ENCODE results near the gene LYRM2. TPM values are rescaled to one million over a fixed set of nuclear protein-coding genes. Genes with fewer than 3 reads are reported as not detected.

Gene LYRM2
- total RNA-seq, 1 donor from 2014 or later: 24.7 TPM

GRCh38 chr6:89554106-89554505 is 84.4 kb downstream of the LYRM2 start:
- ATAC-seq: no peak

DNA sequence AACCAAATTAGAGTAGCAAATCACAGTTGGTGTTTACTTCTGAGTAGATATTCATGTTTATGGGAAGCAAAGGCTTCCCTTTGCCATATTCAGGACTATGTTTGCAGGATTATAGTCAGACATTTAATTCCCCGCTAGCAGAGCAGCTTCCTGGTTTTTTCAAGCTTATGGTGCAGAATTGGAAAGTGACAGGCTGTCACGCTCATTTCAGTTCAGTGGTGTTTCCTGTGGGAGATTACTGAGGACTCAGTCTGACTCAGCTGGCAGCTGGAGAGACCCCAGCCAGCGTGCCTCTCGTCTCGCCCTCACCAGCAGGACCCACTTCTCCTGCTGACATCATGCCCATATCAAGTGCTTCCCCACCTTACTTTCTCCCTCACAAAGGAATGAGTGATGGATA is 85.1 kb downstream of the LYRM2 start:
- ATAC-seq: no peak

DNA sequence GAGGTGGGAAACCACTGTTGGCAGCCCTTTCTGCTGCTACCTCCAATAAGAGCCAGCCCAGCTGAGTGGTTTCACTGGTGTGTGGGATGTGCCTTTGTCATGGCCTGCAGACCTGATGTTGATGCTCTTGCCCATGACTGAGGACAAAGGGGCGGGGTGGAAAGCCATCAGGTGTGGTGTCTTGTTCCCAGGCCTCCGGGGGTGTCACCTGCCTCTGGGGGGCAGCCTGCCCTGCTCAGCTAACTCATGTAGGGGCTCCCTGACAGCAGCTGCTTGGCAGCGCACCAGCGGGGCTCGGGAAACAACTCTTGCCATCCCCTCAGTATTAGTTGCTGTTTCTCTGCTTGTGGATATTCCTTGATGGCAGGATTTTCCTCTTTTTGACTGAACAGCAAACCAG is 91.3 kb downstream of the LYRM2 start:
- ATAC-seq: no peak

DNA sequence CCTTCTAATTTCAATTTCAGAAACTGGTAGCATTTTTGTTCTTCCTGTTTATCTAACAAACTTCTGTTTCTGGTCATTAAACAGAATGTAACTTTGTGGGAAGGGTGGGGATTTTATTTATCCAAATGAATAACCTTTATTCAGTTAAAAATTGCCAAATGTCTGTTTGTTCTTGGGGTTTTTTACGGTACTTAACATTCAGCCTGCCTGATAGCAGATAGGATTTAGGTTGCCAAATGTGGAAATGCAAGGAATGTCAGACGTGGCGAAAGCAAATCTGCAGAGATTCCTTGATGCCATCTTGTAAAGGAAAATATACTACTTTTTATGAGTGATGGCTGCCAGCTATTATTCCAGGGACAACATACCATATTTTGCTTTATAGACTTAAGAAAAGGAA is 95.7 kb downstream of the LYRM2 start:
- no peak for ATAC-seq

DNA sequence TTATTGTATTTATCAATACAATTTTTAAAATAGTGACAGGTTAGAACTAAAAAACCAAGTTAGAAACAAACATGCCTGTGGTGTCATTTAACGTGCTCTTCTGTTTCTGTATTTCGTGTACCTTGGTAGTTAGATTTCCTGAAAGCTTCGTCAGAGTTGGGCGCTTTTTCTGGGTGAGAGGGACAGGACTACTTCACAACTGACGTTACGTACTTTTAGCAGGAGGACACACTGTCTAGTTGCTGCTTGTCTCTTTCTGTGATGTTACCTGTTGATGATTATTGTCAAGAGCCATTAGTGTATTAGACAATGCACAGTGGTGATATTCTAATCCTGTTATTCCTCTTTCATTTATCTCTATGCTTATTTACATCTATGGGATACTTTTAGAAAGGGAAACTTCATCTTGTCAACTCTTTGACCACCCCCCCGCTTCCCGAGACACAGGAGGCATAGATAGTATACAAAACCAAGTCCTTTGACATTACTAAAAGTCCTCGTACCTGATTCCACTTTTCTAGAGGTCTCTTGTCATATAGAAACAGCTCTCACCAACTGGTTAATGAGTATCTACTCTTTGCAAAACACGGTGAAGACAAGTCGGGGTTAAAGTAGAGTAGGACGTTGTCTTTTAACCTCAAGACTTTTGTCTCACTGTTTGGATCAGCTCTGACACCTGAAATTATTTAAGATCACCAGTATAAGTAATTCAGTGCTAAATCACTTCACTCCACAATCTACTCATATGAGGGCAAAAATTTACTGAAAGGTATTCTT is 96.3 kb downstream of the LYRM2 start:
- ATAC-seq: no peak

DNA sequence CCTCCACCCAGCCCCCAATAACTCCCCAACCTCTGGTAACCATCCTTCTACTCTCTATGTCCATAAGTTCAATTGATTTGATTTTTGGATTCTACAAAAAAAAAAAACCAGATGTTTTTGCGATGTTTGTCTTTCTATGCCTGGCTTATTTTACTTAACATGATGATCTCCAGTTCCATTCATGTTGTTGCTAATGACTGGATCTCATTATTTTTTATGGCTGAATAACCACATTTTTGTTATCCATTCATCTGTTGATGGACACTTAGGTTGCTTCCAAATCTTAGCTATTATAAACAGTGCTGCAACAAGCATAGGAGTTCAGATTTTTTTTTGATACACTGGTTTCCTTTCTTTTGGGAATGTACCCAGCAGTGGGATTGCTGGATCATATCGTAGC is 98.8 kb downstream of the LYRM2 start:
- no peak for ATAC-seq

DNA sequence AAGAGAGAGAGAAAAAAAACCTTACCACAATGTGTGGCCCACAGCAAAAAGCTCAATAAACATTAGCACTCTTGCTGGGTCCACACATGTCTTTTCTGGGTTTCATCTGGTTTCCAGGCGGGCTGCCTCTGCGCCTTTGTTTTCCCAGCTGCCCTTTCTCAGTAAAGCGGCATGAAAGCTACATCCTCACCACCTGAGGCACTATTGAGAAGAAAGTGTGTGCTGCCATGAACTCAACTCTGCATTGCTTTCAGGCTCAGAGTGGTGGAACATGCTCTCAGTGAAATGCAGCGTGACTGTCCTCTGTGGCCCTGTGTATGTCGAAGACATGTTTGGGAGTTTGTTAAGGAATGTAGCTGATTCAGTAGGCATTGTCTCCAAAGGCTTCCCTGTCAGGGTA is 102.3 kb downstream of the LYRM2 start:
- ATAC-seq: no peak

GRCh38 chr6:89530982-89531381 is 107.6 kb downstream of the LYRM2 start:
- no peak for ATAC-seq

GRCh38 chr6:89528866-89529265 is 109.7 kb downstream of the LYRM2 start:
- no peak for ATAC-seq

DNA sequence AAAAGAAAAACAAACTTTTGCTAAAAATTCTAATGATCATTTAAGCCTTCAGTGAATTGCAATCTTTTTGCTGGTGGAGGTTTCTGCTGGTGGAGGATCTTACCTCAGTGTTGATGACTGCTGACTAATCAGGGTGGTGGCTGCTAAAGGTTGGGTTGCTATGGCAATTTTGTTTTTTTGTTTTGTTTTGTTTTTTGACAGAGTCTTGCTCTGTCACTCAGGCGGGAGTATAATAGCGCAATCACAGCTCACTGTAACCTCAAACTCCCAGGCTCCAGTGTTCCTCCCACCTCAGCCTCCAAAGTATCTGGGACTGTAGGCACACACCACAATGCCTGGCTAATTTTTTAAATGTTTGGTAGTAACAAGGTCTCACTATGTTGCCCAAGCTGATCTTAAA is 110.9 kb downstream of the LYRM2 start:
- ATAC-seq: peak; percentile 53

DNA sequence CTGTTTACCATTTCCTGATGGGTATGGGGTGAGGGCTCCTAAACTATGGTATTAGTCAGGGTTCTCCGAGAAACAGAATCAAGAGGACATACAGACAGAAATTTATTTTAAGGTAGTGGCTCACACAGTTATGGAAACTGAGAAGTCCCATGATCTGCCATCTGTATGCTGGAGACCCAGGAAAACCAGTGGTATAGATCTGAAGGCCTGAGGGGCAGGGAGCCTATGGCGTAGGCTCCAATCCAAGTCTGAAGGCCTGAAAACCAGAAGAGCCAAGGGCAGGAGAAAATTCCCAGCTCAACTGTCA is 112.0 kb downstream of the LYRM2 start:
- ATAC-seq: no peak

DNA sequence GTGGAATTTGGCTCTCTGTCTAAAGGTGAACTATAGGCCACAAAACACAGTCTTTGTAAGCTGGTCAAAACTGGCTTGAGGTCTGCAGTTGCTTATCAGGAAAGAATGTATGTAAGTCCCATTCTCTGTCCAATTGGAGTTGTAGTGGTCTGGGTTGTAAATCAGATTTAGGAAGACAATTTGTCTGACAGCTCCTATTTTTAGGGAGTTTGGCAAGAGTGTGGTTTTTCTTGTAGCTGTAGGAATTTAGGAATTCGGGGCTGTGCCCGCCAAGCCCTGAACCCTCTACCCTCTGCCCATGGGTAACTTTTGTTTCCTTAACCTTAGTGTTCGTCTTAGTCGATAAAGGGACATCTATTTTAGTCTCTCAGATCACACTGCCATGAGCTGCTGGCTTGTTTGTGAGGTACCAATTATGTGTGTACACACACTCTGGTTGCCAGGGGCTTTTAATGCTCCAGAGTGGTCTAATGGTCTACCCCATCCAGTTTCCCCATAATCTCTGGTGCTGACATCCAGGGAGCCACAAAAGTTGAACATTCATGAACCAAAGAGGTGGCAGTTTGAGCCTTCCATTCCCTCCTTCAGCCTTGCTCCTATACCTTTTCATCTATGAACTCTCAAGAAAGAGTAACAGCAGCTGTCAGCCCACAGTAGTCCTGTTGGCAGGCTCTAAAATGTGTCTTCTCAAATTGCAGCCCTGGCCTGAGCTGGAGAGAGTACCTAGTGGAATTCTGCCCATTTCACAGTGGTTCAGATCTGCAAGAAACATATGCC is 112.6 kb downstream of the LYRM2 start:
- ATAC-seq: no peak

DNA sequence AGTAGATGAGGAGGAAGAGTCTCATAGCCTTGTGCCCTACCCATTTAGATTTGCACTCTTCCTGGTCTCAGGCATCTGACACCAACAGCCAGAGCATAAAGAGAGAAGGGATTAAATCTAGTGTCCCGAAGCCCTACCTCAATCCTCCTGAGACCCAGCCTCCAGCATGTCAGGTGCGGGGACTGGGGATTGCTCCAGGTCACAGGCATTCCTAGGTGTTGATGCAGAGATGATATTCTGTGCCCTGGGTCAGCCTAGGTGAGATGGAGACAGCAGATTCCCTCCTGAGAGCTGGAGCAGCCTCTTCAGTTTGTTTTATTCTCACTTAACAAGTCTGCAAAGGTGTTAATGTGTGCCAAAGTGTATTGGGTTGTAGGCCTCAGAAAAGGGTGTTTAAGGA is 115.8 kb downstream of the LYRM2 start:
- no peak for ATAC-seq

- no peak for ATAC-seq
These were observed 117.8 kb downstream of the LYRM2 start for GRCh38 chr6:89520736-89521135.

- ATAC-seq: peak; percentile 90
These were observed 120.0 kb downstream of the LYRM2 start for GRCh38 chr6:89518352-89519055.

Other genes with a start within 250 kb of the LYRM2 start
- 40.4 TPM for gene RRAGD, start 226.5 kb downstream of the LYRM2 start, total RNA-seq
- 9.9 TPM for gene ANKRD6, start 205.6 kb downstream of the LYRM2 start, total RNA-seq
- gene MDN1, start 181.0 kb upstream of the LYRM2 start, total RNA-seq: 21.6 TPM
- gene CASP8AP2, start 191.1 kb upstream of the LYRM2 start, total RNA-seq: 6.1 TPM